Stimulated activated naive CD8-positive, alpha-beta T cell treated with anti-CD3 and anti-CD28 coated beads, Interleukin-15, amount 100 ng/mL, for 72 hours (primary cell): Measurements from ENCODE around the gene BPHL.
"Not testable (repeated sequence)": the region's sequence is repeated elsewhere in the genome, so short reads cannot be mapped to it uniquely, and the experiment has no call there.

Source experiments
- ATAC-seq: fragments of 150-1000 bp; cut with Tn5 transposase; 2 replicates; pipeline ENCODE4 v1.10.0; 2021; ENCODE audit warnings: mild to moderate bottlenecking, moderate library complexity
- DNase-seq, 2 donors: peaks; one replicate each; pipeline ENCODE4 v3.0.0; 2021 to 2022
- H3K27ac Mint-ChIP-seq, 2 donors: one replicate each; pipeline ENCODE4 v1.8.0; 2022; ENCODE audit warnings: mild to moderate bottlenecking in 2 of 2, mixed read lengths in 2 of 2, moderate library complexity in 2 of 2
- H3K27me3 Mint-ChIP-seq: one replicate; pipeline ENCODE4 v1.8.0; 2022; ENCODE audit warnings: mixed read lengths
- H3K4me1 Mint-ChIP-seq: one replicate; pipeline ENCODE4 v1.8.0; 2022; ENCODE audit warnings: mild to moderate bottlenecking, mixed read lengths
- H3K4me3 Mint-ChIP-seq, 2 donors: one replicate each; pipeline ENCODE4 v1.8.0; 2022; ENCODE audit warnings: mild to moderate bottlenecking in 2 of 2, mixed read lengths in 2 of 2, moderate library complexity in 1 of 2
- H3K9me3 Mint-ChIP-seq, 2 donors: one replicate each; pipeline ENCODE4 v1.8.0; 2022; ENCODE audit warnings: mixed read lengths in 2 of 2

The BPHL gene

GRCh38 chr6:3197734-3198133, 79.2 kb downstream of the BPHL start:
- DNase-seq, H3K4me3 Mint-ChIP-seq, H3K4me1 Mint-ChIP-seq, H3K9me3 Mint-ChIP-seq, H3K27ac Mint-ChIP-seq, ATAC-seq: not testable (repeated sequence)
- H3K27me3 Mint-ChIP-seq = peaks cover 11% of the 10 kb centered on the region

- no peak for DNase-seq
- Mint-ChIP-seq H3K27me3 (peaks cover 26% of the 10 kb centered on the region), H3K27ac (no peak overlapping the region), H3K9me3 (peaks cover under 1 to 10% of the 10 kb centered on the region in 2 donors), H3K4me1 (no peaks in the 10 kb centered on the region), H3K4me3 (no peak overlapping the region)
- no peak for ATAC-seq
These were observed 80.9 kb downstream of the BPHL start for GRCh38 chr6:3199382-3199781.

- DNase-seq (no peak), ATAC-seq (no peak)
- H3K27me3 Mint-ChIP-seq = peaks cover 30% of the 10 kb centered on the region
- H3K27ac Mint-ChIP-seq = no peak overlapping the region
- no peaks in the 10 kb centered on the region for H3K4me1 Mint-ChIP-seq
- H3K9me3 Mint-ChIP-seq = peaks cover 7 to 16% of the 10 kb centered on the region in 2 donors
- H3K4me3 Mint-ChIP-seq = no peak overlapping the region
These were observed 82.2 kb downstream of the BPHL start for GRCh38 chr6:3200682-3201081.

- ATAC-seq (no peak), DNase-seq (no peak)
- H3K27ac Mint-ChIP-seq = no peak overlapping the region
- H3K27me3 Mint-ChIP-seq = peaks cover 37% of the 10 kb centered on the region
- H3K9me3 Mint-ChIP-seq = peaks cover 7 to 16% of the 10 kb centered on the region in 2 donors
- H3K4me1 Mint-ChIP-seq = peaks cover 5% of the 10 kb centered on the region
- H3K4me3 Mint-ChIP-seq = no peak overlapping the region
These were observed 82.9 kb downstream of the BPHL start for GRCh38 chr6:3201388-3201787.
